ENCODE measurements around the gene PRKCSH. TPM values are rescaled to one million over a fixed set of nuclear protein-coding genes. Genes with fewer than 3 reads are reported as not detected.
A peak's percentile ranks its signal among the peaks of the same experiment; 100 is the strongest.

The PRKCSH gene
- total and polyA plus RNA-seq, 2 donors from 2014 or later = 182 to 278 TPM

- Histone ChIP-seq H3K4me1 (ENCODE audit: control insufficient read depth in 2 of 3, insufficient read depth in 2 of 3, low read depth in 1 of 3, low read length in 3 of 3) (peaks cover 0 to 6% (median 0%) of the 10 kb centered on the region in 3 donors), H3K36me3 (ENCODE audit: control insufficient read depth in 2 of 3, insufficient read depth in 3 of 3, low read length in 3 of 3) (no peaks in the 10 kb centered on the region), H3K9ac (ENCODE audit: low read length in 3 of 3) (no peak overlapping the region), H3K9me3 (ENCODE audit: control insufficient read depth in 2 of 3, insufficient read depth in 1 of 3, low read length in 3 of 3) (no peaks in the 10 kb centered on the region), H3K4me3 (ENCODE audit: low read length in 3 of 3) (no peak overlapping the region), H3K27me3 (ENCODE audit: control insufficient read depth, insufficient read depth, low read length) (peaks cover 11% of the 10 kb centered on the region), H3K27ac (ENCODE audit: low read depth in 2 of 2, low read length in 2 of 2) (no peak overlapping the region)
- FAIRE-seq = no peak
- TF ChIP-seq CTCF (IDR thresholded peaks at IDR 0.05; ENCODE audit: borderline replicate concordance, extremely low read depth, insufficient read depth) = no peak
- intact Hi-C loops (cut with DNase I) = loop anchor here (10.0 kb wide), 1 partner anchor 445 kb away; no protein-coding TSS in a partner anchor
- peak in 1 of 5 donors; percentile 80 for DNase-seq
Observed at GRCh38 chr19:11479898-11480714, 44.7 kb downstream of the PRKCSH start.

- Histone ChIP-seq H3K4me1 (ENCODE audit: control insufficient read depth in 2 of 3, insufficient read depth in 2 of 3, low read depth in 1 of 3, low read length in 3 of 3) (peaks cover 0 to 6% (median 0%) of the 10 kb centered on the region in 3 donors), H3K27ac (ENCODE audit: low read depth in 2 of 2, low read length in 2 of 2) (no peak within 1 kb of the TSS), H3K36me3 (ENCODE audit: control insufficient read depth in 2 of 3, insufficient read depth in 3 of 3, low read length in 3 of 3) (no peaks in the 10 kb centered on the region), H3K9me3 (ENCODE audit: control insufficient read depth in 2 of 3, insufficient read depth in 1 of 3, low read length in 3 of 3) (no peaks in the 10 kb centered on the region), H3K4me3 (ENCODE audit: low read length in 3 of 3) (no peak within 1 kb of the TSS), H3K27me3 (ENCODE audit: control insufficient read depth, insufficient read depth, low read length) (peaks cover 11% of the 10 kb centered on the region), H3K9ac (ENCODE audit: low read length in 3 of 3) (no peak within 1 kb of the TSS)
- peak in 3 of 5 donors; percentile 21 to 71 (median 48) for DNase-seq
- intact Hi-C loops (cut with DNase I) = loop anchor here (10.0 kb wide), 1 partner anchor 446 kb away; no protein-coding TSS in a partner anchor
- no peak for TF ChIP-seq CTCF (IDR thresholded peaks at IDR 0.05; ENCODE audit: borderline replicate concordance, extremely low read depth, insufficient read depth)
- FAIRE-seq = no peak
Observed at GRCh38 chr19:11480715-11481533, 45.5 kb downstream of the PRKCSH start, which contains the start of gene ELAVL3. ELAVL3 (minus strand) TSS chr19:11481046; CDS start chr19:11480608, 438 bp downstream.

GRCh38 chr19:11481534-11482383 is 46.3 kb downstream of the PRKCSH start:
- H3K9ac ChIP-seq (ENCODE audit: low read length in 3 of 3) = no peak overlapping the region
- FAIRE-seq = no peak
- intact Hi-C loops (cut with DNase I) = loop anchor here (10.0 kb wide), 1 partner anchor 447 kb away; no protein-coding TSS in a partner anchor
- peaks cover 11% of the 10 kb centered on the region for H3K27me3 ChIP-seq (ENCODE audit: control insufficient read depth, insufficient read depth, low read length)
- no peaks in the 10 kb centered on the region for H3K36me3 ChIP-seq (ENCODE audit: control insufficient read depth in 2 of 3, insufficient read depth in 3 of 3, low read length in 3 of 3)
- TF ChIP-seq CTCF (IDR thresholded peaks at IDR 0.05; ENCODE audit: borderline replicate concordance, extremely low read depth, insufficient read depth) = no peak
- no peak overlapping the region for H3K4me3 ChIP-seq (ENCODE audit: low read length in 3 of 3)
- H3K27ac ChIP-seq (ENCODE audit: low read depth in 2 of 2, low read length in 2 of 2) = no peak overlapping the region
- peaks cover 0 to 6% (median 0%) of the 10 kb centered on the region in 3 donors for H3K4me1 ChIP-seq (ENCODE audit: control insufficient read depth in 2 of 3, insufficient read depth in 2 of 3, low read depth in 1 of 3, low read length in 3 of 3)
- no peaks in the 10 kb centered on the region for H3K9me3 ChIP-seq (ENCODE audit: control insufficient read depth in 2 of 3, insufficient read depth in 1 of 3, low read length in 3 of 3)
- DNase-seq = peak; percentile 73 to 93 (median 82)

All from kidney (tissue), 14 donors.